ENCODE measurements around the gene CD9. TPM values are rescaled to one million over a fixed set of nuclear protein-coding genes. Genes with fewer than 3 reads are reported as not detected.

CD9 gene
- total RNA-seq, 1 donor from 2014 or later: 298 TPM

DNA sequence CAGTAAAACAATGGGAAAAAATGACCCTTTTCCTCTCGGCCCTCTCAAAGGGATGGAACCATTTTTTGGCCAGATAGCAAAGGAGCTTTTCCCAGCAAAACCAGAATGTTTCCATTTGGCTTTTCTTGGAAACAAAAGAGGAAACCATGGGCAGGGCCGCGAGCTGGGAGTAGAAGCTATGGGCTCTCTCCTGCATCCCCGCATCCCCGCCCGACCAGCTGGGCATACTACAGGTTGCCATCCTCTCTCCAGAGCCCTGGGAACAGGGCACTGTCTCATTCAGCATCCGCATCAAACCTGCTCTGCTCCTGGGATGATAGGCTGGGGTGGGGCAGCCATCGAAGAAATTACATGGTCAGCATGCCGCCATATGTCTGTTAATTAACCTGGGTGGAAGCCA is 20.9 kb downstream of the CD9 start:
- DNase-seq: no peak

DNA sequence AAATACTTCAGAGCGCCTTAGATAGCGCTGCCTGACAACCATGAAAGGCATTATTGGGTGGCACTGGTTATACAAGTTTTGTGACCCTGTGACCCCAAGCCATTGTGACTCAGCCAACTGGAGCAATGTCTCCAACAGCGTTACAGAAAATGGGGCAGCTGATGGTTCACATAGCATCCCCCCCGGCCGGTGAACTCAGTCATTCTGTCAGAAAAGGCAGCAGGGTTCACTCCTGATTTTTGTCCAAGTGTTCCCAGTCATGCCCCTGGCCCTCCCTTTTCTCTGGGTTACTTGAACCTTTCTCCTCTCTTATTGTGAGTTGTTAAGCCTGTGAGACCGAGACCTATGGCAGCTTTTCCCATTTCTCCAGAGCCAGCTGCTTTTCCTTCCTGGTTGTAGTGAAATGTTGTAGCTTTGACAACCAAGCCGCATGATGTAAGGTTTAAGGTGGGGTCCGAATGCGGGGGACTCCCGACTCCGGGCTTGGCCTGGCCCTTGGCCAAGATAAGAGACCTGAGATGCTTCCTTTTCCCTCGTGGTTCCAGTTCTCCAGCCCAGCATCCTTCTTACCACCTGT is 22.0 kb downstream of the CD9 start:
- no peak for DNase-seq

DNA sequence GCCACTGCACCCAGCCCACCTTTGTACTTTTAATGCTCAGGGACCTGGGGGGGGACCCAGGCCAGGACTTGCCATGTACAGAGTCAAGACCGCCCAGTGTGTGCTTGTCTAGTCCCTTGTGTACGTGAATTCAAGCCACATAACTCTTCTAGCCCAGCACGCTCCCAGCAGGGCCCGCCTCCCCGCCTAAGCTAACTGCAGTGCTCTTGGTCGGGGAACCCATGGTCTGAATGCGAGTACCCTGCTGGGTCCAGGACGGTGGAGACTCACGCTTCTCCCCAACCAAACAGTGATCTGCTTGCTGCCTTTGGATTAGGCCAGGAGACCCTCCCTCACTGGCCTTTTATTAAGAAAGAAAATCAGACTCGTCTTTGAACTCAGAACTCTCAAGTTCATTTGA is 23.3 kb downstream of the CD9 start:
- no peak for DNase-seq

DNA sequence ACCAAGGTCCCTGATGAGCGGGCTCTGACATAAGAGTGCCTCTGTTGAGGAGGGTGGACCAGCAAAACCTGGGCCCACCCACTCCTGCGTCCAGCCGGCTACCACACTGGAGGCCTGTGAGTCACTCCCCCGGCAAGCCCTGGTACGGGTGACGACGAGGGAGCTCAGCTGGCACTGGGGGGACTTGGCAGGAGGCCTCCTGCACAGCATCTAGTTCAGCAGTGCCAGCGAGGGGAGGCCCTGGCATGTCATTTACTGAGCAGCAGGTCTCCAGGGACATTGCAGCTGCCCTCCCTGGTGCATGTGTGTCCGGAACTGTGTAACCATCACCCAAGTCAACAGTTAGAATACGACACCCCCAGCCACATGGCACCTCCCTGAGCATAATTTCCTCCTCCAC is 24.4 kb downstream of the CD9 start:
- peak; percentile 78 for DNase-seq

DNA sequence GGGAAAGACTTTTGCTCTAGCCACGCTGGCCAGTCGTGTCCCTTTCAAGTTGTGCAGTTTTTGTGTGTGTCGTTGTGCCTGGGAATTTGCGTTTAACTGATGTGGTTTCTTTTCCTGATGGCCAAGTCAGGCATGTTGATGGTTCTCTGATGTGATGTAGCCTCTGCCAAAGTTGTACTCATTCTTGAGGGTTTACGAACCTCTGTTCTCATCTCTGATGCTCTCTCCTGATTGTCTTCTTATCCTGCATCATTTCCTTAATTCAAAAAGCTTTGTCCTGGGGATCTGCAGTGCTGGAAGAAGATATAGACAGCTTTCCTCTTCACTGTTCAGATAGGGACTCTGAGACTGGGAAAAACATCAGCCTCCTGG is 25.4 kb downstream of the CD9 start:
- DNase-seq: no peak

DNA sequence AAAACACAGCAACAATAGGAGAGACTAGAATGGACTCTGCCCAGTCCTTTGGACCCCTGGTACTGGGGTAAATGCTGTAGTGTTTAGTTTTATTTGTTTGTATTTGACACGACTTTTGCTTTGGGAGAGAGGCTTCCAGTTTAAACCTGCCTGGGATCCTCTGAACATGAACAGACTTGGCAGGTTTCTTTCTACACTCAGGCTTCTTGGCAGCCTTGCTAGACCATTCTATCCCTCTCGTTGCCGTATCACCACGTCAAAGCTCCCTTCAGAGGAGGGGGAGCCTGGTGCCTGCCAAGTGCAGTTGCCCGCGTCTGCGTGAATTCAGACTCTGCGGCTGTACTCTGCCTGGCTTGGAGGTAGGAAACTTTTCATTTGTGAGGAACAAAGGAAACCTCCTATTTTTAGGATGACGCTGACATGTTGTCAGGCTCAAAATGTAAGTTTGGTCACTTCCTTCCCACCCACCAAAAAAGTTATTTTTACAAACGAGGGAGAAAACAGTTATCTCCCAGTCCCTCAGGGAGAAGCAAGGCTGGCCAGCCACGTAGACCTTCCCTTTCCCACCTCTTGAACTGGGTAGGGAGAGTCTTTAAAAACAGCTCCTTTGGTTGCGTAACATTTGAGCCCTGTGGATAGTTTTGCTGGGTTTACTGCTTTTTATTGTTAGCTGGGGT is 25.9 kb downstream of the CD9 start:
- DNase-seq: peak; percentile 92

DNA sequence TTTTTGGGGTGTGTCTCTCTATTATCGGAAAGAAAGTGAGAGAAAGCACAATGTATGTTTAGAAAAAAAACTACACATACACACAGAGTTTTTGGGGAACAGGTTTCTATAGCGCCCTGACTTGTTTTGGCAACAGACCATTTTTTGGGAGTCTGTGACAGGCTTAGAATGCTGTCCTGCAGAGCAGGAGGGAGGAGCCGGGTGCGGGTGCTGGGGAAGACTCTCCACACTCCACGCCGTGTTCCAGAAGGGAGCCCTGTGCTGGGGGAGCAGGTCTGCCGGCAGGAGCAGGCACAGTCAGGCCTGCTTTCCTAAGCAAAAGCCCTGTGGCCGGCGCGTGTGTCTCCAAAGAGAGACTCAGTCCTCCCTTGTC is 26.5 kb downstream of the CD9 start:
- peak; percentile 65 for DNase-seq

DNA sequence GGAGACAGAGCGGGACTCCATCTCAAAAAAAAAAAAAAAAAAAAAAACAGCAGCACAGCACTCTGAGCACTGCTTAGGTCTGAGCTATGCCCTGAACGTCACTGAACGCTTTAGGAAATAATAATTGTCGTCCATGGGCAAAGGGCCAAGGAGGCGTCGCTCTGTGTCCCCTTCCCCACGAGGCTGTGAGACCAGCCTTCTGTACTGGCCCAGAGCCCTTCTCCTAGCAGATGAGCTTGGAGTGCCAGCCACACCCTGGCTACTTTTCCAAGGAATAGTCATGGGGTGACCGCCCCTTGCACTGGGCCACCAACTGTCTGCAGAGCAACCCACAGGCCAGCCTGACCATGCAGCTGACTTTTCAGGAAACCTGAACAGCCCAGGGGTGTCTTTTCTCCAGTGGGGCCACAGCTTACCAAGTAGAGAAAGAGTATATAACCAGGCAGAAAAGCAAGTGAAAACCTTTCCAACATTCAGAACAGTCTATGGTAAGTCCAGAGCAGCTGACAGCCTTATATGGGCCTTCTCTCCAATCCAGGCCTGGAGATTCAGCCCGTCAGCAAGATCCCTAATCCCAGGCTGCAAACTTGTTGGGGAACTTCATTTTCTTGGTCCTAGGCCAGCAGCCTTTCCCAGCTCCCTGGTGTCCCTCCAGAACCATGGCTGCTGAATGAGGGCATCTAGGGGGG is 28.5 kb downstream of the CD9 start:
- peak; percentile 86 for DNase-seq

DNA sequence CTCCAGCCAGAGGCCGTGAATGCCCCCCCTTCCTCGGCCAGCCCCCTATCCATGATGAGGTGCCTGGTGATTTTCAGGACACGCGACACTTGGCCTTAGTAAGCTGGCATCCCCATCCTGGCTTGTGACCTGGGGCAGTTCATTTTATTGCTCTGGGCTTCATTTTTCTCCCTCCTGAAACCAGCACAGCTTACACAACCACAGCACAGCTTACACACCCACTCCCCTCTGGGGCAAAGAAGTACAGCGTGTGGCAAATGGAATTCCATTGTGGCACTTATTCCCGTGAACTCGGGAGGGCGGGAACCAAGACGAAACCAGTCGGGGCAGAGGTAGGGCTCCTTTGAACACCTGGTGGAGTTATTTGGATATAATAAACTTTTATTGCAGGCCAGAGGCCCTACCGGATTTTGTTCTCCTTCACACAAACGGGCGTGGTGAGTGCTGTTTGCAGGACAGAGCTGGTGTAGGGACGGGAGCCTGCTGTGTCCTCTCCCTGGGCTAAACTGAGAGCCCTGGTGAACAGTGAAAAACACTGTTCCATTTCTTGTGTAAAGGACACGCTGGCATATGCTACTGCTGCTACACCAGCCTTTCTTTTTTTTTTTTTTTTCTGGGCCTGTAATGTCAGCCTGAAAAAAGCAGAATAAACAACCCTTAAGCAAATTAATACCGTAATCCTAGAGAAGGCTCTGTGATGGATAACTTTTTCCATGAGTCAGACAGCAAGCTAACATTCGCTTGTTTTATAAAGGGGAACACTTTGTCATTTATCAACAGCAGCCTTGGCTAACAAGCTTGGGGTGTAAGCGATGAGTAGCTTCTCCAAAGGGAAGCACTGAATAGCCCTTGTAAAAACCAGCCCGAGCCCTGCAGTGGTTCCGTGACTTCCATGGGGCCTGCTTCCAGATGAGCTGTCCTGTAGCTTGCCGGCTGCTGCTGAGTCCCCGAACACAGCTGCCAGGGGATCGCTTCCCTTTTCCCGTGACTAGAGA is 29.3 kb downstream of the CD9 start:
- DNase-seq: peak; percentile 87

DNA sequence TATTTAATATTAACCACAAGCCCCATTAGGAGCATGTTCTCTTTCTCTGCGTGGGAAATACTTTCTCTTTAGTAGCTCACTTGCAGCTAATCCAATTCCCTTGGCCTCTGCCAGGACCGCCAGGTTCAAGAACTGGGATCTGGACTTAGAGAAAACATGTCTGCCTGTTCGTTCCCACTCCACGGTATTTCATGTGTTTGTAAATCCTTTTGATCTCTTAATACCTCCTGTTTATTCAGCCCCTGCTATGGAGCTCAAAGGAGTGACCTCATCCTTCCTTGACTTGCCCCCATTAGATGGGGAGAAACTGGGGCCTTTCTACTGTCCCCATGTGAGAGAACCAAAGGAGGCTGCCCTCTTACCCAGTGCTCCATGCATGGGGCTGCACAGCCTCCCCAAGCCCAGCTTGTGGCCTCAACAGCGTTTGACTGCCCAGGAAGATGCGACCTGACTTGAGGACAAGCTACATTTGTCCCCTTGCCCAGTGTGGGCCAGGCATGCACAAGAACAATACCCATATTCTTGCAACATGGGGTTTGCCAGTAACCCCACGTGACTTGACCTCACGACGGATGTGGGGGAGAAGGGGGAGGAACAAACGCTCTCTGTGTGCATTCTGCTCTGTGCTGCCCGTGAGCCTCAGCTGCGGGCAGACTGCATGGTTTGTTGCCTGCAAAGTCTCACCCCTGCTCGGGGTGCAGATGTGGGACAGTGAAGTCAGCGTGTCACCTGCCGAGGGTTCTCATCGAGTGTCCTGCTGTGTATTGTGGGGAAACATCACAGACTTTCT is 30.3 kb downstream of the CD9 start:
- peak; percentile 81 for DNase-seq

DNA sequence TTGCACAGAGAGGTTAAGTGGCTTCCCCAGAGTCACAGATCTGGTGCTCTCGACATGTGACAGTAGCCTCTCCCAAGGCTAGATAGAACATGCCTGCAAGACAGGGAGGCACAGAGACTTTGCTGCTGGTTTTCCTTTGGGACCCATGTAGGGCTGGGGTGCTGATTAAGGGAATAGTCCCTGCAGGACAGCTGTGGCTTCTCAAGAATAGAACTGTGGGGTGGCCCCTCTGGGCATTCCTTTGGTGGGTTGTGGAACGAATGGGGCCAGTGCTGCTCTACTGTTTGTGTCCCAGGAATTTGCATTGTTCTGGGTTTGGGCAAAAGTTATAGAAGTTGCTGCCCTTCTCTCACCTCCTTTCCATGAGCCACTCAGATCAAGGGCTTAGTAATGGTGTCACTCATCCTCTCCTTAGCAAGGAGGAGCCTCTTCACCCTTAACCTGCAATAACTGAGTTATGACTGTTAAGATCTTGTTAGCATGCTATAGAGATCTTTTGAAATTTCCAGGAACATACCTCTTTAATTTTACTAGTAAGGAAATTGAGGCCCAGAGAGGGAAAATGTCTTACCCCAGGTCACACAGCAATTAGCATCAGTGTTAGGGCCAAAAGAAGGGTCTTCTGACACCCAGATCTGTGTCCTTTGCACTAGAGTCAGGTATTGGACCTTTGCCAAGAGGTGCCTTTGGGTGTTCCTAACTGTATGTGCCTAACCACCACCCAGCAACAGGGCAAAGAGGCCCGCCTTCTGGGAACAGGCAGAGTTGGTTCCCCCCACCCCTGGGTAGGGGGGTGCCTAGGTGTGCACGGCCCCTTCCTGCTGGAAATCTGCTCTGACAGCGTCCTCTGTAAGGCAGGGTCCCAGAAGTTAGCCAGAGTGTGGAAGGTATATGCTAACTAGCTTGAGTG is 31.4 kb downstream of the CD9 start:
- DNase-seq: no peak

DNA sequence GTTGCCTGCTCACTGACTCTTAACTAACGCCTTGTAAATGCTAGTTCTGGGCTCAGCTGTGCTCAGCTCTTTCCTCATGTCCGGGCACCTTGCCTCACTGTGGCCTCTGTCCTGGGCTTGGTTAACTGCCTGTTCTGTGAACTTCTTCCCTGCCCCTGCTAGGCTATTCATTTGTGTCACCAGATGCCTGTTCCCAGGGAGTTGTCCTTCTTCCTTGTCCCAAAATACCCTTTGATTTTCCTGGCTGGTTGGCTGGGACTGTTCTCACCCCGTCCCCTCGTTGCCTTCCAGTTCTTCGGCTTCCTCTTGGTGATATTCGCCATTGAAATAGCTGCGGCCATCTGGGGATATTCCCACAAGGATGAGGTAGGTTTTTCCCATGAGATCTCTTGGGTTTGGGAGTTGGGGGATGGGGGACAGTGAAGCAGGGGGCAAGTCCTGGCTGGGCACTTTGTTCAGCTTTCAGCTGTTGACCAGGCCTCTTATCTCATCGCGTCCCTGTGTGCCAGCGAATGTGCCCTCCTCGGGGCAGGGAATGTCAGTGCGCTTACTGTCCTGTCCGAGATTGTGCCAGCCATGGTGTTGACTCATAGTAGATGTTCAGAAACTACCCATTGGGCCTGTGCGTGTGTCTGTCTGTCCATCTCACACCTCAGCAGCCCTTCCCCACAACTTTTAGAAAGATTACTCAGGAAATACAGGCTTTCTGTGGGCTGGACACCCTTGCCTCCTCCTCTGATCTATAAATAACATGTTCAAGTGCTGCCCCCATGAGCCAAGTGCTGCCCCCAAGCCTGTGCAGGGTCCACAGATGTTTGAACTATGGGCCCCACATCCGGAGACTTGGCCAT is 33.1 kb downstream of the CD9 start:
- peak; percentile 52 for DNase-seq

DNA sequence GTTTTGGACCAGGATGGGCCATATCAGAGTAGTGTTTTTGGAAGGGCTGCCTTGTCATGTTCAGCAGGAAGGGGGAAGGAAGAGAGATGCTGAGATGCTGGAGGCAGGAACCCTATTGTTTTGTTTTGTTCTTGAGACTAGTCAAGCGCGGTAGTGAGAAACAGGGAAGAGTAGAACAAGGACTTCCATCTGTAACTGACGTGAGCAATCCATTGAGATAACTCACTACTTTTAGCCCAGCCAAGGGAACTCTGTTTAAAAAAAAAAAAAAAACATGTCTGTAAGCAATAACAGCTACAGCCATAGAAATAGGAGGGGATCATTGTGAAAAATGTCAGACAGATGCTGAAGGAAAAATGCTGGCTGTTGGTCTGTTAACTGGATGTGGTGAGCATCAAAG is 34.0 kb downstream of the CD9 start:
- no peak for DNase-seq

DNA sequence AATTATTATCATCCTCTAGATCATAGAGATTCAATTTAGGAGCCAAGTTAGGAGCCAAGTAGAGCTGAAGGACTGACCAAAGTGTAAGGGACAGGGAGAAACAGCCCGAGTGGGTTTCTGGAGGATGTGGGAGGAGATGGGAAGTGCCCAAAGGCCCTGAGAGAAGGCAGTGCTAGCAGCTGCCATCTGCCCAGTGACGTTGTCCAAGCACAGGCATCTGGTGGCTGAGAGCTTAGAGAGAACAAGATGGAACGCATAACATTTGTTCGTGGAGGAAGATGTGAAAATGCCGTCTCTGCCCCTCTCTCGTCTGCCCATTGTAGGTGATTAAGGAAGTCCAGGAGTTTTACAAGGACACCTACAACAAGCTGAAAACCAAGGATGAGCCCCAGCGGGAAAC is 34.7 kb downstream of the CD9 start:
- peak; percentile 61 for DNase-seq

DNA sequence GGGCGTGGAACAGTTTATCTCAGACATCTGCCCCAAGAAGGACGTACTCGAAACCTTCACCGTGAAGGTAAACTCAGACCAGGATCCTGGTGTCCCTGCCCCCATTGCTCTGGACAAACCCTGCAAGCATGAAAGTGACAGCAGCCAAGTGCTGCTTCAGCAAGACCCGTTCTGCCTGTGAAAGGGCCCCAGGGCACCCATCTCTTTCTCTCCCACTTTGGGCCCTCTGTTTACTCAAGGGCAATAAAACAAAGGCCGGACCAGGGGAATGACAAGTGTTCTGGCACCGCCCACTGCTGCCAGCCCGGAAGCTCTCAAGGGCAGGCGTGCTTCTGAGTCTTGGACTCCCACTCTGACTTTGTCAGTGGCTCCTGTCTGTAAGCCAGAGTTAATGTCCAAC is 35.3 kb downstream of the CD9 start:
- no peak for DNase-seq

DNA sequence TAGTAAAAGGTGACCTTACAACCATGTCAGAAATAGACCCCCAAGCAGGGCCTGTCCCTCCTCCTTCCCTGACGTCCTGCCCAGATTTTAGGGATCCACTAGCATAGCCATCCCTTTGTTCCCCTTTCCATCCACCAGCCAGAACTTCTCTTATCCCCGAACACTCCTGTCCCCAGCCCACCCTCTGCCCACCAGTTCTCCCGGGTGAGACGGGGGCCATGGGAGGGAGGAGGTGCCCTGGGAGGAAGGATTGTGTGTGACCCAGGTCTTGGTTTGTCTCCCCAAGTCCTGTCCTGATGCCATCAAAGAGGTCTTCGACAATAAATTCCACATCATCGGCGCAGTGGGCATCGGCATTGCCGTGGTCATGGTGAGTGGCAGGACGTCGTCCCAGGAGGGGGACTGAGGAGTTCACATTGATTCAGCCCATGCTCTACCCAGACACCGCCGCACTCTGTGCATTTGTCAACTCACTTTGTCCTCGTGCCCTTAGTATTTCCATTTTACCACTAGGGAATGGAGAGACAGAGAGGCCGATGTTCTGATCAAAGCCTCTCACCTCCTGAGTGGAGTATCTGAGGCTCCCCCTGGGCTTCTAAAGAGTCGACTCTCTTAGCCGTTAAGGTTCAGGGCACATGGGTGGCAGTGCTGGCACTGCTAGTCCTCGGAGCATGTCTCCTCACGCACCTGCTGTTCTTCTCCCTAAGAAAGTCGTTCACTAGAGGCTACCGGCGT is 35.9 kb downstream of the CD9 start:
- no peak for DNase-seq

DNA sequence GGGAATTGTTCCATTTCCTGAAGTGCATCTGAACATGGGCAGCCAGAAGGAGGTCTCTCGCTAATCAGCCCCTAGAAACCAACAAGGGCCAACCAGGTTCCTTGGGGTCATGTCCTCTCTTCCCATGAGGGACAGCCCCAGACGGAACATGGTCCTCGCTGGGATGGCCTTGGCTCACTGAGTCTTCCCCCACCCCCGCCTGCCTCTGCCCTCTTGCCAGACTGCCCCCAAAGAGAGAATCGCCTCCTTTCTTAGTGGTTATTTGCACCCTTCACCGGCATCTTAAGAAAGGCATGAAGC is 36.4 kb downstream of the CD9 start:
- DNase-seq: no peak

DNA sequence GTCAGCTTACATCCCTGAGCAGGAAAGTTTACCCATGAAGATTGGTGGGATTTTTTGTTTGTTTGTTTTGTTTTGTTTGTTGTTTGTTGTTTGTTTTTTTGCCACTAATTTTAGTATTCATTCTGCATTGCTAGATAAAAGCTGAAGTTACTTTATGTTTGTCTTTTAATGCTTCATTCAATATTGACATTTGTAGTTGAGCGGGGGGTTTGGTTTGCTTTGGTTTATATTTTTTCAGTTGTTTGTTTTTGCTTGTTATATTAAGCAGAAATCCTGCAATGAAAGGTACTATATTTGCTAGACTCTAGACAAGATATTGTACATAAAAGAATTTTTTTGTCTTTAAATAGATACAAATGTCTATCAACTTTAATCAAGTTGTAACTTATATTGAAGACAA is 37.6 kb downstream of the CD9 start:
- DNase-seq: no peak

DNA sequence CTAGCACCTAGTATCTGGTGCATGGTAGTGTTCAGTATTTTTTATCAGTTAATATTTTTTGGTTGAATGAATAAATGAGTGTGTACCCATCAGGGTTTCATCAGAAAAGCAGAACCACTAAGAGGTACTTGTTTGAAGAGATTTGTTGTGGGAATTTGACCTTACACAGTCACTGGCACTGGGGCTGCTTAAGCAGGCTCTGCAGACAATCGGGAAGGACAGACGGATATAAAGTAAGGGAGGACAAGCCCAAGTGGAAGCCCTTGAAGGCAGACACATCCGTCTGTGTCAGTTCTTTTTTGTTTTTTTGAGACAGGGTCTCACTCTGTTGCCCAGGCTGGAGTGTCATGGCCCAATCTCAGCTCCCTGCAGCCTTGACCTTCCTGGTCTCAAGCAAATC is 38.7 kb downstream of the CD9 start:
- no peak for DNase-seq
